Measurements from ENCODE around the gene SFT2D1.

GRCh38 chr6:166353507-166353906 lies 11.2 kb upstream of the SFT2D1 start:
- TF ChIP-seq, protein P1, sequence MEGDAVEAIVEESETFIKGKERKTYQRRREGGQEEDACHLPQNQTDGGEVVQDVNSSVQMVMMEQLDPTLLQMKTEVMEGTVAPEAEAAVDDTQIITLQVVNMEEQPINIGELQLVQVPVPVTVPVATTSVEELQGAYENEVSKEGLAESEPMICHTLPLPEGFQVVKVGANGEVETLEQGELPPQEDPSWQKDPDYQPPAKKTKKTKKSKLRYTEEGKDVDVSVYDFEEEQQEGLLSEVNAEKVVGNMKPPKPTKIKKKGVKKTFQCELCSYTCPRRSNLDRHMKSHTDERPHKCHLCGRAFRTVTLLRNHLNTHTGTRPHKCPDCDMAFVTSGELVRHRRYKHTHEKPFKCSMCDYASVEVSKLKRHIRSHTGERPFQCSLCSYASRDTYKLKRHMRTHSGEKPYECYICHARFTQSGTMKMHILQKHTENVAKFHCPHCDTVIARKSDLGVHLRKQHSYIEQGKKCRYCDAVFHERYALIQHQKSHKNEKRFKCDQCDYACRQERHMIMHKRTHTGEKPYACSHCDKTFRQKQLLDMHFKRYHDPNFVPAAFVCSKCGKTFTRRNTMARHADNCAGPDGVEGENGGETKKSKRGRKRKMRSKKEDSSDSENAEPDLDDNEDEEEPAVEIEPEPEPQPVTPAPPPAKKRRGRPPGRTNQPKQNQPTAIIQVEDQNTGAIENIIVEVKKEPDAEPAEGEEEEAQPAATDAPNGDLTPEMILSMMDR (IDR thresholded peaks at IDR 0.05): no peak
- no peak for TF ChIP-seq POLR2A (IDR thresholded peaks at IDR 0.05)

Measured in breast epithelium (tissue), 3 donors.